Gastrocnemius medialis (tissue), 4 donors: ENCODE results near the gene RSAD2.

Source experiments
- CTCF ChIP-seq, 5 experiments: fragments of 450-650 bp in 3 of 5; fragments of 200-600 bp in 2 of 5; sonication (generic) in 2 of 5; IDR thresholded peaks in 4 of 5; conservative IDR thresholded peaks in 1 of 5; 1 replicate in 4 of 5; 2 replicates in 1 of 5; pipeline ENCODE4 v1.5.1; 2016 to 2019; ENCODE audit warnings: antibody characterized with exemption in 5 of 5, mild to moderate bottlenecking in 3 of 5, moderate library complexity in 3 of 5
- POLR2A ChIP-seq, 2 donors: fragments of 450-650 bp; IDR thresholded peaks; one replicate each; pipeline ENCODE4 v1.6.1; 2017; ENCODE audit warnings: antibody characterized with exemption in 2 of 2, mild to moderate bottlenecking in 2 of 2, moderate library complexity in 2 of 2

- TF ChIP-seq CTCF (IDR thresholded peaks at IDR 0.05 in 4 of 5, conservative IDR thresholded peaks at IDR 0.05 in 1 of 5) (no peak), POLR2A (IDR thresholded peaks at IDR 0.05) (no peak)
Observed at GRCh38 chr2:6874032-6874431, 3.5 kb upstream of the RSAD2 start.
